ENCODE measurements around the gene FOXN3. TPM values are rescaled to one million over a fixed set of nuclear protein-coding genes. Genes with fewer than 3 reads are reported as not detected.

FOXN3 gene
- polyA plus RNA-seq, 3 donors: 38.7 to 57.4 (median 42.0) TPM

DNA sequence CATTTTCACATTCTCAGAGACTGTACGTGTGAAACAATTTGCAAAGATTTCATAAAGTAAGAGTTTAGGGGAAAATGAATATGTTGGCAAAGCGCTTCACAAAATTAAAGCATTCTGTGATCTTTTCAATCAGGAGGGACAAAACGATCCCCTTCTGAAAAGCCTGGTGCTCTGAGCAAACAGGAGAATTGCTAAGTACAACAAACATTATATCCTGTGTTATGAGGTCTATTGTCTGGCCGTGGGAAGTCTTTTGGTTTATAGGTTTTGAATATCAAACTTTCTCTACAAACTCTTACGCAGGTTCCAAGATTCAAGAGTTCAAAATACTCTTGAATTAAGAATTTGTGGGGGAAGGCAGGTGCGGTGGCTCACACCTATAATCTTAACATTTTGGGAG is 7.2 kb upstream of the FOXN3 start:
- no peak overlapping the region for H3K4me3 Mint-ChIP-seq
- no peaks in the 10 kb centered on the region for H3K9me3 ChIP-seq (replicated peaks in 1 of 2; ENCODE audit: control insufficient read depth in 1 of 2, insufficient read depth in 1 of 2, low read length in 2 of 2)
- intact Hi-C loops (cut with micrococcal nuclease): no loop called here

DNA sequence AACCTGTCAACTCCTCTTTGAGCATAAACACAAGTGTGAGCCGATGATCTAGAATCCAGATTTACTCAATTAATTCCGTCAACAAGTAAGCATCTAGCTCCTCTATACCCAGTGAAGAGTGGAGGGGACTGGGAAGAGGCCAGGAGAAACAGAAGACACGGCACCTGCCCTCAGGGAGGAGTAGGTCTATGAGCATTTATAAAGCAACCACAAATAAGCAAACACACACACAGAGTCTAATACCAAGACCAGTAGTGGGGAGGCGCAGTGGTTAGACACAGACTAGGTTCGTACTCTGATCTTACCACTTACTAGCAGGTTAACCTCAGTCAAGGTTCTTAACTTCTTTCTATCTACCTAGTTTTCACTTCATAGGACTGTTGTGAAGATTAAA is 5.9 kb upstream of the FOXN3 start:
- Histone ChIP-seq H3K79me2 (ENCODE audit: insufficient read depth, low read length) (peaks cover 86% of the 10 kb centered on the region), H3K27me3 (ENCODE audit: control insufficient read depth in 2 of 2, insufficient read depth in 2 of 2, low read length in 2 of 2) (no peaks in the 10 kb centered on the region), H3K9ac (ENCODE audit: insufficient read depth, low read length, poor library complexity, severe bottlenecking) (no peak overlapping the region), H4K20me1 (ENCODE audit: insufficient read depth, low read length) (no peaks in the 10 kb centered on the region), H3K4me1 (ENCODE audit: control insufficient read depth in 1 of 2, insufficient read depth in 2 of 2, low read length in 2 of 2) (peaks cover 22 to 45% of the 10 kb centered on the region in 2 donors), H3K36me3 (replicated peaks in 1 of 2; ENCODE audit: control insufficient read depth in 1 of 2, insufficient read depth in 2 of 2, low read length in 2 of 2) (no peaks in the 10 kb centered on the region), H2AFZ (ENCODE audit: insufficient read depth, low read depth, low read length, poor library complexity, severe bottlenecking) (no peak overlapping the region), H3K9me3 (replicated peaks in 1 of 2; ENCODE audit: control insufficient read depth in 1 of 2, insufficient read depth in 1 of 2, low read length in 2 of 2) (no peaks in the 10 kb centered on the region), H3K4me2 (replicated peaks; ENCODE audit: extremely low read depth, low read length, poor library complexity, severe bottlenecking) (no peak overlapping the region), H3K4me3 (replicated peaks in 1 of 3; ENCODE audit: low read depth in 2 of 3, low read length in 3 of 3) (no peak overlapping the region), H3K27ac (ENCODE audit: low read depth in 1 of 2, low read length in 2 of 2) (no peak overlapping the region)
- WGBS (ENCODE audit: insufficient coverage): no CpG with 5 or more reads among the region's 5 CpGs
- no peak overlapping the region for H3K27ac Mint-ChIP-seq
- peaks cover 17 to 22% of the 10 kb centered on the region in 2 donors for H3K36me3 Mint-ChIP-seq
- H3K4me3 Mint-ChIP-seq: no peak overlapping the region
- peaks cover 51% of the 10 kb centered on the region for H3K4me1 Mint-ChIP-seq
- intact Hi-C loops (cut with micrococcal nuclease): no loop called here
- TF ChIP-seq, protein P1, sequence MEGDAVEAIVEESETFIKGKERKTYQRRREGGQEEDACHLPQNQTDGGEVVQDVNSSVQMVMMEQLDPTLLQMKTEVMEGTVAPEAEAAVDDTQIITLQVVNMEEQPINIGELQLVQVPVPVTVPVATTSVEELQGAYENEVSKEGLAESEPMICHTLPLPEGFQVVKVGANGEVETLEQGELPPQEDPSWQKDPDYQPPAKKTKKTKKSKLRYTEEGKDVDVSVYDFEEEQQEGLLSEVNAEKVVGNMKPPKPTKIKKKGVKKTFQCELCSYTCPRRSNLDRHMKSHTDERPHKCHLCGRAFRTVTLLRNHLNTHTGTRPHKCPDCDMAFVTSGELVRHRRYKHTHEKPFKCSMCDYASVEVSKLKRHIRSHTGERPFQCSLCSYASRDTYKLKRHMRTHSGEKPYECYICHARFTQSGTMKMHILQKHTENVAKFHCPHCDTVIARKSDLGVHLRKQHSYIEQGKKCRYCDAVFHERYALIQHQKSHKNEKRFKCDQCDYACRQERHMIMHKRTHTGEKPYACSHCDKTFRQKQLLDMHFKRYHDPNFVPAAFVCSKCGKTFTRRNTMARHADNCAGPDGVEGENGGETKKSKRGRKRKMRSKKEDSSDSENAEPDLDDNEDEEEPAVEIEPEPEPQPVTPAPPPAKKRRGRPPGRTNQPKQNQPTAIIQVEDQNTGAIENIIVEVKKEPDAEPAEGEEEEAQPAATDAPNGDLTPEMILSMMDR (IDR thresholded peaks at IDR 0.05): no peak
- peaks cover 0 to 2% (median 0%) of the 10 kb centered on the region in 3 donors for H3K27me3 Mint-ChIP-seq (ENCODE audit: low read depth in 3 of 3)
- DNase-seq: no peak
- H3K9me3 Mint-ChIP-seq: no peaks in the 10 kb centered on the region

More for the DNA sequence above, 7.2 kb upstream of the FOXN3 start:
- Mint-ChIP-seq H3K27me3 (ENCODE audit: low read depth in 3 of 3) (peaks cover 0 to 2% (median 0%) of the 10 kb centered on the region in 3 donors), H3K4me1 (peaks cover 51% of the 10 kb centered on the region), H3K9me3 (no peaks in the 10 kb centered on the region), H3K36me3 (peaks cover 19 to 22% of the 10 kb centered on the region in 2 donors), H3K27ac (no peak overlapping the region)
- H3K27me3 ChIP-seq (ENCODE audit: control insufficient read depth in 2 of 2, insufficient read depth in 2 of 2, low read length in 2 of 2): no peaks in the 10 kb centered on the region
- no peak overlapping the region for H3K27ac ChIP-seq (ENCODE audit: low read depth in 1 of 2, low read length in 2 of 2)
- H3K79me2 ChIP-seq (ENCODE audit: insufficient read depth, low read length): peaks cover 92% of the 10 kb centered on the region
- no peaks in the 10 kb centered on the region for H3K36me3 ChIP-seq (replicated peaks in 1 of 2; ENCODE audit: control insufficient read depth in 1 of 2, insufficient read depth in 2 of 2, low read length in 2 of 2)
- H2AFZ ChIP-seq (ENCODE audit: insufficient read depth, low read depth, low read length, poor library complexity, severe bottlenecking): no peak overlapping the region
- H4K20me1 ChIP-seq (ENCODE audit: insufficient read depth, low read length): no peaks in the 10 kb centered on the region
- H3K4me3 ChIP-seq (replicated peaks in 1 of 3; ENCODE audit: low read depth in 2 of 3, low read length in 3 of 3): no peak overlapping the region
- H3K4me2 ChIP-seq (replicated peaks; ENCODE audit: extremely low read depth, low read length, poor library complexity, severe bottlenecking): no peak overlapping the region
- no peak for DNase-seq
- WGBS (ENCODE audit: insufficient coverage): no CpG with 5 or more reads among the region's 6 CpGs
- TF ChIP-seq, protein P1 (IDR thresholded peaks at IDR 0.05): no peak
- H3K4me1 ChIP-seq (ENCODE audit: control insufficient read depth in 1 of 2, insufficient read depth in 2 of 2, low read length in 2 of 2): peaks cover 21 to 45% of the 10 kb centered on the region in 2 donors
- no peak overlapping the region for H3K9ac ChIP-seq (ENCODE audit: insufficient read depth, low read length, poor library complexity, severe bottlenecking)

Measured in CD14-positive monocyte (primary cell).